Measurements from ENCODE around the gene ILDR2. TPM values are rescaled to one million over a fixed set of nuclear protein-coding genes. Genes with fewer than 3 reads are reported as not detected.

The ILDR2 gene
- total and polyA plus RNA-seq, 7 donors: 0.42 to 15.8 (median 8.1) TPM; not detected in 2

GRCh38 chr1:166972193-166972592, 3.1 kb downstream of the ILDR2 start:
- H3K27me3 ChIP-seq: no peaks in the 10 kb centered on the region
- 73 to 77% methylated on average over 3 of the region's 3 CpGs for WGBS, 2 donors
- TF ChIP-seq EP300 (IDR thresholded peaks at IDR 0.05): no peak
- TF ChIP-seq CTCF (IDR thresholded peaks at IDR 0.05): no peak
- no peak for TF ChIP-seq POLR2AphosphoS5 (IDR thresholded peaks at IDR 0.05)

GRCh38 chr1:166971252-166971651, 4.1 kb downstream of the ILDR2 start:
- WGBS, 2 donors: 79 to 84% methylated on average over 3 of the region's 3 CpGs
- Histone ChIP-seq H3K27ac (no peak overlapping the region), H3K27me3 (no peaks in the 10 kb centered on the region), H3K4me3 (no peak overlapping the region), H3K36me3 (no peaks in the 10 kb centered on the region), H3K9me3 (no peaks in the 10 kb centered on the region), H3K4me1 (peaks cover 0 to 22% (median 13%) of the 10 kb centered on the region in 4 donors)
- TF ChIP-seq EP300 (IDR thresholded peaks at IDR 0.05) (no peak), POLR2AphosphoS5 (IDR thresholded peaks at IDR 0.05) (no peak), POLR2A (IDR thresholded peaks at IDR 0.05) (no peak), CTCF (IDR thresholded peaks at IDR 0.05) (no peak)
- no peak for DNase-seq
- intact Hi-C loops (cut with DNase I): loop anchor here (5.0 kb wide), 1 partner anchor 49 kb away; no protein-coding TSS in a partner anchor

More at GRCh38 chr1:166972193-166972592, 3.1 kb downstream of the ILDR2 start:
- intact Hi-C loops (cut with DNase I): loop anchor here (2.0 to 5.0 kb wide), 2 partner anchors 19 to 50 kb away; no protein-coding TSS in a partner anchor
- peaks cover 0 to 26% (median 15%) of the 10 kb centered on the region in 4 donors for H3K4me1 ChIP-seq
- H3K27ac ChIP-seq: no peak overlapping the region
- no peak overlapping the region for H3K4me3 ChIP-seq
- no peaks in the 10 kb centered on the region for H3K9me3 ChIP-seq
- no peak for DNase-seq
- no peaks in the 10 kb centered on the region for H3K36me3 ChIP-seq

- peaks cover 0 to 11% (median 8%) of the 10 kb centered on the region in 4 donors for H3K4me1 ChIP-seq
- no peaks in the 10 kb centered on the region for H3K9me3 ChIP-seq
- no peaks in the 10 kb centered on the region for H3K36me3 ChIP-seq
- DNase-seq: no peak
- no peak for TF ChIP-seq POLR2AphosphoS5 (IDR thresholded peaks at IDR 0.05)
- TF ChIP-seq POLR2A (IDR thresholded peaks at IDR 0.05): no peak
- TF ChIP-seq CTCF (IDR thresholded peaks at IDR 0.05): no peak
- no peak for TF ChIP-seq EP300 (IDR thresholded peaks at IDR 0.05)
- H3K4me3 ChIP-seq: no peak overlapping the region
- intact Hi-C loops (cut with DNase I): no loop called here
- no peak overlapping the region for H3K27ac ChIP-seq
- H3K27me3 ChIP-seq: no peaks in the 10 kb centered on the region
- 69 to 89% methylated on average over 5 of the region's 5 CpGs for WGBS, 2 donors
Observed at GRCh38 chr1:166969074-166969677, 6.2 kb downstream of the ILDR2 start.

GRCh38 chr1:166960858-166961474, 14.4 kb downstream of the ILDR2 start:
- no peak for TF ChIP-seq POLR2AphosphoS5 (IDR thresholded peaks at IDR 0.05)
- no peak for TF ChIP-seq POLR2A (IDR thresholded peaks at IDR 0.05)
- no peak for TF ChIP-seq EP300 (IDR thresholded peaks at IDR 0.05)
- TF ChIP-seq CTCF (IDR thresholded peaks at IDR 0.05): no peak
- DNase-seq: no peak
- no peaks in the 10 kb centered on the region for H3K36me3 ChIP-seq
- H3K27me3 ChIP-seq: no peaks in the 10 kb centered on the region
- WGBS, 2 donors: 94 to 98% methylated on average over 1 of the region's 1 CpG
- intact Hi-C loops (cut with DNase I): no loop called here
- no peak overlapping the region for H3K4me3 ChIP-seq
- H3K27ac ChIP-seq: no peak overlapping the region
- no peaks in the 10 kb centered on the region for H3K9me3 ChIP-seq
- H3K4me1 ChIP-seq: peaks cover 0 to 10% (median 4%) of the 10 kb centered on the region in 4 donors
